ENCODE data around the gene BMPER.
A peak's percentile ranks its signal among the peaks of the same experiment; 100 is the strongest.
"Not testable (repeated sequence)": the region's sequence is repeated elsewhere in the genome, so short reads cannot be mapped to it uniquely, and the experiment has no call there.

The BMPER gene

DNA sequence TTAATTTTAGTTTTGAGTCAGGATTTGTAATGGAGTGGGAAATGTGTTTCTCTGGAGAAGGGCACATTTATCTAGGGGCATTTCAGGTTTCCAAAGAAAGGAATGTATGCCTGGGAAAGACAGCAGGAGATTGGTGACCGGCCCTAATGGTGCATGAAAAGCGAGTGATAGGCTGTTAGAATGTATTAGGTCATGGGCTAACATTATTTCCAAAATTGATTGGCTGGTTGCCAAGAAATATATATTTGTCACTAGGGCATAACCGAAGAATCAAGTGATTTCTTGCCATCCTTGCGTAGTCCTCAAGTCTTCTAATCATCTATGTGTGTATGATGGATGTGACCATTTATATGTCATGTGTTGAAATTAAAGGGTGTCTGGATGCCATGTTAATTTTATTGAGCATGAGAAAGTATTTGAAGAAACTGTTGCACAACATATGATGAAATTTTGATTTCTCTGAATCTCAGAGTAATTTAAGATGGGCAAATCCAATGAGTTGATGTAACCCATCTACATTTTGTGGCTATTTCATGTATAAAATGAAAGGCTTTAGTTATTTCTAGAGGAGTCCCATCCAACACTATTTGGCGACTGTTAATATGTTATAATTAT, 248.4 kb downstream of the BMPER start:
- DNase-seq: no peak

DNA sequence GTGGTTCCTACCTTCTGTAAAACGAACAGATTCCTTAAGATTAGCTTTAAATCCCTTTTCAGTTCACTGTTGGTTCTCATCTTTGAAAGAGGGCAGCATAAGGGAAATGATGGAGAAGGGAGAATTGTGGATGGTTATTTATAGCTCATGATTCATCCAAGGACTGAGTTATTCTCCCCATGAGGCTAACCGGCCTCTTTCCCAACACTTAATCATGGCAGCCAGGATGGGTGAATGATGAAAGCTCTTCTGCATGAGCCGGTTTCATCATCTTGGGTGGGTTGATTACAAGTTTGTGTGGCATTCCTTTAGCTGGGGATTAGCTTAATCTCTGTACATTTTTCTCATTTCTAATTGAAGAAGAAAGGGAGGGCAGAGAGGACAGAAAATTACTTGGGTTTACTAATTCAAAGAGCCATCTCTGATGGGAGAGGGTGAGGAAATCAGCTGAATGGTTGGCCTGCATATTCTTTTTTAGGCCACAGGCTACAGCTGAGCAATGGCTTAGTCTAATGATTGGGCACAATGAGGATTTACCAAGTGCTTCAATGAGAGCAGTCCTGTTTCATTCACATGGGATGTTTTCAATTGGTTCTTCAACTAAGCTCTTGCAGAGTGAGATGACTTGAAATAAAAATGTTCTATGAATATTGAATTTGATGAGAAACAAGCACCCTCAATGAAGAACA, 250.0 kb downstream of the BMPER start:
- no peak for DNase-seq

DNA sequence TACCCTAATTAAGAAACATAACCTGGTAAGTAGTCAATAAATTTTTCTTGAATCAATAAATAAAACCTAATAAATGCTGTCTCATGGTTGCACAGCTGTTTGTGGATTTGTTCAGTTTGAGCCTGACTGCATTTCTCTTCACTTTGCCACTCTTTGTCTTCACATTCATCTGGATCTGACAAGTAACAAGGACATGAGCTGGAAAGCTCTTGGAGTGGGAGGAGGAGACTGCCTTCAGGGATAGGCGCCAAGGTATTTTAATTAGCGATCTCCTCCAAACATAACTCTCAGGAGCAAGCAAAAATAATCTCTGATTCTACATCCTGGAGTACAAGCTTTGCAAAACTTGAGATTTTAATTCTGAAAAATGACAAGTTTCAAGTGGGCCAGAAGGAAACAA, 251.0 kb downstream of the BMPER start:
- DNase-seq: no peak

DNA sequence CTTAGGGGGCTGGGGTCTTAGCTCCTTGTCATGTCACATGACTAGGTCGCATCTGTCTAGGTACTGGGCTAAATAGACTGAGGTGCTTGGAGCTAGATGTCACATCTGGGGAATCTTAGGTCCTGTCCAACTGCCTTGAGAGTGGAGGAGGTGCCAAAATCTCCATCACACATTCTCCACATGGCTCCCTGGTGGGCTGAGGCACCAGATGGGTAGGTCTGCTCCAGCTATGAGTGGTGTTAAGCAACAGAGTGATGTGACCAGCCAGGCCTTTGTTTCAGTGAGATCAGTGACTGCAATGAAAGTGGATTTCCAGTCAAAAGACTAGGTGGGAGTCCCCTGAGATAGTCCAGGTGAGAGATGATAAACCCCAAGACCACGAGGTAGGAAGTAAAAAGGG, 251.8 kb downstream of the BMPER start:
- DNase-seq: no peak

DNA sequence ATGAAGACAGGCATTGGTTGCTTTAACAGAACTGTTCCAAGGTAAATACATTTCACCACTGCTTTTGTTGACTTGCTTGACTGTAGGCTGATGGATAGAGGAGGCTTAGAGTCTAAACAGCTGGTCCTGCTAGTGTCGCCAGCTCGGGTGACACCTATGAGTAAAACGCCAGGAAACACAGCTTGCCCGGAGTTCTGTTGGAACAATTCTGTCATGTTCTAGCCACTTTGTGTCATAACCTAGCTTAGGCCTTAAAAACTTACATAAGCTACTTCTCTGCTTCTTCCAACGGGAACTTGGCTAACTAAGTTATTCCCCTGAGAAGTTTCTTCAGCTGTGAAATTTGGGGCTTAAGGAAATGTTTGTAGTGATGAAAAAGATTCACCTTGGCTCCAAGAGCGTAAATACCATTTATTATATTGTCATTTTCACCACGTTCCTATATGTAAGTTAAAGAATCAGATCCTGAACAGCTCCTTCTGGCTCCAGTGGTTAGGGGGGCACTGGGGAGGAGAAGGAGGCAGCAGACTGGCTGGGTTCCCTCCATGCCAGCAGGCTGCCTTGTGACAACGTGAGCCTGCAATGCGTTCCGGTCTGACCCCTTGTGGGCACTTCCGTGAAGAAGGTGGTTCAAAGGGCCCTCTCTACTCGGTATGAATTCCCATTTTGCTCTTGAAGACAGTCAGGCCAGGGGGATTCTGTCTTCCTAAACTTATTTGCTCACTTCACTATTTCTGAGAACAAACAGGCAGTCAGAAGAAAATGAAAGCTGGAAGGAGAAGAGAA, 253.2 kb downstream of the BMPER start:
- DNase-seq: no peak

DNA sequence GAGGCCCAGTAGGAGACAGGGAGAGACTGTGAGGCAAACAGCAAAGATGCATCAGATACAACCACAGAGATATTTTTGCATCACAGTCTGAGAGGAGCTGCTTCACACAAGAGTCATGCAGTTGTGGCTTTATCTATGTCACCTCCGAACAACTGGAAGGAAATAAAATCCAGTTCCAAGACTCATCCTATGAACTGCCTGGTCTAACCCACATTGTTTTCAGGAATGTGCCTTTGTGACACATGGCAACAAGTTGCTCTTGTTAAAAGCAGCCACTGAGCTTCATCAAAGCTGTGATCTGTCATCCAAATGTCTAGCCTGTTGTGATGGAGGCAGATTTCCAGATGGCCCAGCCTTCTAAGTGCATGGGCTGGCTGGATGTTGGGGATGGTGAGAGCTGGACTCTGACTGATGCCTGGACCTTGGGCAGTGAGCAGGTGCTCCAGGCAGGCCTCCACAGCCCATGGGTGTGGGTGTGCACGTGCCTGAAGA, 255.0 kb downstream of the BMPER start:
- DNase-seq: no peak

DNA sequence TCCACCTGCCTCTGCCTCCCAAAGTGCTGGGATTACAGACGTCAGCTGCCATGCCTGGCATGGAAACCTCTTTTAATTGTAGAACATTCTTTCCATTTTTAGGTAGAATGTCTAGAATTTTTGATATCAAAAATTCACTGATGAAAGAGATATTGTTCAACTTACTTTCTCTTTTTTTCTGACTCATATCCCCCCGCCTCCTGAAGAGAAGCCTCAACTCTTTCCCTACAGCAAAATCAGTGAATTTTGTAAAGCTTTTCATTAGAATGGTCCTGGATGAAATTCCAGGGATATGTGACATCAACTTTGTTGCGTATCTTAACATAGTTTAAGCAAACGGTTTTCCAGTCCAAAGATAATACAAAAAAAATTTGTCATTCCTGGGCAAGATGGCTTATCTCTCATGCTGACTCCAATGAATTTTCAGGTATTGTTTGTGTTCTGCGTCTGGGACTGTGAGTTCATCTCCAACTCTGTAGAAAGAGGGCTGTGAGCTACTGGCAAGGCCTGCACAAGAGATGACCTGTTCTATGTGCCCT, 256.8 kb downstream of the BMPER start:
- DNase-seq: no peak

DNA sequence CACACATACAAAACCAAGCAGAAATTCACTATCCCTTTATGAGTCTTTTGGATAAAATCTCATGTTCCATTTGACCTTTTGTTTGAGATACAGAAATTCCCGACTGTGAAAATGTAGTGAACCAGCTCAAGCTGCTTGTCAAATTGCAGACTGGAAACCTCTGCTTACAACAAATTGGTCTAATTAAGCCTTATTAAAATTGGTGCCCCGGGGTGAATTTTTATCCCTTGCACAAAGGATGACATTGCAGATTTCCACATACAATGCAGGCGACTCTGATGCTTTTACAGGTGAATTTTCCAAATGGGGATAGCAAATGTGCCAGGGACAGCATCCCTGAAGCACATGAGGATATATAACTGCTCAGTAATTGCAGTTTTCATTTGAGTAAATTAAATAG, 257.3 kb downstream of the BMPER start:
- peak; percentile 82 for DNase-seq

DNA sequence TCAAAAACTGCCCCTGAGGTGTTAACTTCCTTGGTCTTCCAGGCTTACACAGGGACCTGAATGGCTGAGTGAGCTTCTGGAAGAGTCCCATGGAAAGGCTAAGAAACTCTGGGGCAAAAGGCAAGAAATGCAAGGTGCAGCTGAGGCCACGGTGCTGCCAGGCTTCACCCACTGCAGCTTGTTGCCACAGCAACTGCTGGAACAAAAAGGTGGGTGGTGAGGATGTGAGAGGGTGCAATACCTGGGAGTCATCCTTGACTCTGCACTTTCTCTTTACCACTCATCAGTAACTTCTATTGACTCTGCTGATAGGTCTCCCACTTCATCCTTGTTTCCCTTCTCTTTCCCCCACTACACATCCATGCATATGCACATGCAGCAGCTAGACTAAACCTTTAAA, 258.6 kb downstream of the BMPER start:
- DNase-seq: no peak

DNA sequence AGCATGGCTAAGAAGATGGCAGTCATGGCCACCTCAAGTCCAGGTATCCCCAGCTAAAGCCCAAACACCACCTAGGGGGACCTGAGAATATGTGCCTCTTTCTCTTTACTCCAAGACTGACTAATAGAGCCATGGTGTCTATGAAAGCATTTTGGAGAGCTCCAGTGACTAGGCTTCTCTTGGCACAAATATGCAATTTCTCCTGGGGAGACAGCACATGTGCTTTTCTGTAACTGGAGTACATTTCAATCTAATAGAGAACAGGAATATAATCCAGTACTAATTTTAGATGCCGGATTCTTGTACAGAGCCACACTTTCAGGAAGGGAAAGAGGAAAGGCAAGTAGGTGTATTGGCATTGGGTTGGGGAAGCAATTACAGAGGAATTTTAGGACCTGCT, 260.1 kb downstream of the BMPER start:
- DNase-seq: no peak

DNA sequence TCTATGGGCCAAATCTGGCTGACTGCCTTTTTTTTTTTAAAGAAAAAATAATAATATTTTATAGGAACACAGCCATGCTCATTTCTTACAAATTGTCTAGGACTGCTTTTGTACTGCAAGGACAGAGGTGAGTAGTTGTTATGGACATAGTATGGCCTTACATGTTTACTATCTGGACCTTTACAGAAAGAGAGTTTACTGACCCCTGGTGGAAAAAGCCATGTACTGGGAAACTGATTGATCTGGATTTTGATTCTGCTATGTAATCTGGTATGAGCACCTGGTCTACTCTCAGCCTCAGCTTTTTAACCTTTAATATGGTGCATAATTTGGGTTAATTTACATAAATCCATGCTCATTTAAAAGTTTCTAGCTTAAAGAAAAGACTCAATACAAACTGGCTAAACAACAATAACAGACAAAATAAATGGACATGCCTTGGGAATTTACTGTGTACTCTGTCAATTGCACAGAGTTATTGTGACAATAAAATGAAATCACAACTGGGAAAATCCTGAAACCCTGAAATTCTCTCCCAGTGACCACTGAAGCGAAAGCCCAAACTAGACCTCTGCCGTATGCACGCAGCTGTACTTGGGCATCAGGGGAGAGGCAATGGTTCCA, 260.7 kb downstream of the BMPER start:
- no peak for DNase-seq

DNA sequence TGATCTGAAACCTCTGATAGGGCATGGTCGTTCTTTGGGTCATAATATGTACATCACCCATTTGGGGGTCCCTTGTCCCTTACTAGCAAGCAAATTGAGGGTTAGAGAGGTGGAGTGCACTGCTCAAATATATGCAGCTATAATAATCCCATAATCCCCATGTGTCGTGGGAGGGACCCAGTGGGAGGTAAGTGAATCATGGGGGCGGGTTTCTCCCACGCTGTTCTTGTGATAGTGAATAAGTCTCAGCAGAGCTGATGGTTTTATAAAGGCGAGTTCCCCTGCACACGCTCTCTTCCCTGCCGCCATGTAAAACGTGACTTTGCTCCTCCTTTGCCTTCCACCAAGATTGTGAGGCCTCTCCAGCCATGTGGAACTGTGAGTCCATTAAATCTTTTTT, 262.7 kb downstream of the BMPER start:
- DNase-seq: no peak

DNA sequence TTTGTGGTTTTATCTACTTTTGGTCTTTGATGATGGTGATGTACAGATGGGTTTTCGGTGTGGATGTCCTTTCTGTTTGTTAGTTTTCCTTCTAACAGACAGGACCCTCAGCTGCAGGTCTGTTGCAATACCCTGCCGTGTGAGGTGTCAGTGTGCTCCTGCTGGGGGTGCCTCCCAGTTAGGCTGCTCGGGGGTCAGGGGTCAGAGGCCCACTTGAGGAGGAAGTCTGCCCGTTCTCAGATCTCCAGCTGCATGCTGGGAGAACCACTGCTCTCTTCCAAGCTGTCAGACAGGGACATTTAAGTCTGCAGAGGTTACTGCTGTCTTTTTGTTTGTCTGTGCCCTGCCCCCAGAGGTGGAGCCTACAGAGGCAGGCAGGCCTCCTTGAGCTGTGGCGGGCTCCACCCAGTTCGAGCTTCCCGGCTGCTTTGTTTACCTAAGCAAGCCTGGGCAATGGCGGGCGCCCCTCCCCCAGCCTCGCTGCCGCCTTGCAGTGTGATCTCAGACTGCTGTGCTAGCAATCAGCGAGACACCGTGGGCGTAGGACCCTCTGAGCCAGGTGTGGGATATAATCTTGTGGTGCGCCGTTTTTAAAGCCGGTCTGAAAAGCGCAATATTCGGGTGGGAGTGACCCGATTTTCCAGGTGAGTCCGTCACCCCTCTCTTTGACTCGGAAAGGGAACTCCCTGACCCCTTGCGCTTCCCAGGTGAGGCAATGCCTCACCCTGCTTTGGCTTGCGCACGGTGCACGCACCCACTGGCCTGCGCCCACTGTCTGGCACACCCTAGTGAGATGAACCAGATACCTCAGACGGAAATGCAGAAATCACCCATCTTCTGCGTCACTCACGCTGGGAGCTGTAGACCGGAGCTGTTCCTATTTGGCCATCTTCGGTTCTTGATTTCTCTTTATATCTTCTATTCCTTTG, 269.6 kb downstream of the BMPER start:
- DNase-seq: not testable (repeated sequence)

DNA sequence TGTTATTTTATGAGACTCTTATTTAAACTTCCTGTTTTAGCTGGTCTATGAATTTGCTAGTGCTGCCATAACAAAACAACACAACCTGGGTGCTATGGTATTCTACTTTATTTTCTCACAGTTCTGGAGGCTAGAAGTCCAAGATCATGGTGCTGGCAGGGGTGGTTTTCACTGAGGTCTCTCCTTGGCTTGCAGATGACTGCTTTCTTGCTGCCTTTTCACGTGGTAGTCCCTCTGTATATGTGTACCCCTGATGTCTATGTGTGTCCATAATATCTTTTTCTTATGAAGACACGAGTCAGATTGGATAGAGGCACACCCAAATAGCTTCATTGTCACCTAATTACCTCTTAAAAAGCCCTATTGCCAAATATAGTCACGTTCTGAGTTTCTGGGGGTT, 270.5 kb downstream of the BMPER start:
- no peak for DNase-seq

DNA sequence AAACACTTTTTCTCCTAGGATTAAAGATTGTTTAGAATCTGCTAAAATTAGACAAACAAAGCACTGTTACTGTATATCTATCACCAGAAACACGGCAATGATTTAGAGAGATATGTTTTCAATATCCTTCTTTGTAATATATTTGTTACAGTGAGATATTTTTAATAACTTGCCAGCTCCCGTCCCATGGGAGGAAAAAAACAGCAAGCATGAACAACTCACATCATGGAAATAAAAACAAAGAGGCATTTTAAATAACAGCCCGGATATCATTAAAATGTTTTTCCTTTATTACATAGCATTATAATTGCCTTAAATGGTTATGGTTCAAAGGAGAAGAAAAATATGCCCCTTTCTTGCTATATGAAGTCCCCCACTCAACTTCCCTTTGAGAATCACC, 272.1 kb downstream of the BMPER start:
- no peak for DNase-seq

DNA sequence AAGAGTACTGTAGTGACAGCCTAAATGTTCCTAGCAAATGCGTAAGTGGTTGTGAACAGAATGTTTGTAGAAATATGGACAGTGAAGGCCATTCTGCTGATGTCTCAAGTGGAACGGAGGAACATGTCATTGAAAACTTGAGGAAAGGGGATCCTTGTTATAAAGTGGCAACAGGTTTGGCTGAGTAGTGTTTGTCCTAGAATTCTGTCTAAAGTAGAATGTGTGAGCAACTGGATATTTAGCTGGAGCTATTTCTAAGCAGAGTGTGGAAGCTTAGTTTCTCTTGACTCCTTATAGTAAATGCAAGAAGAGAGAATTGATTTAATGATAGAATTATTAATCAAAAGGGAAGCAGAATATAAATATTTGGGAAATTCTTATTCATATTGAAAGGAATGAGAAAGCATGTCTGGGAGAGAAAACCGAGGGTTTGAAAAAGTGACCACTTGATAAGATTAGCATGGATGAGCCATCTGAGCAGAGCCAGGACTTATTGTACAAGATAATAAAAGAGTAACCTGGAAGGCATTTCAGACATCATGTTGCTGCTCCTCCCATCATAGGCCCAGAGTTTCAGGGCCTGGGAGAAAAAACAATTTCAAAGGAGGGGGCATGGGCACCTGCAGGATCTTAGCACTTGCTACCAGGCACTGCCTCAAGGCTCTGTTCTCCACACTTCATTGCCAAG, 276.1 kb downstream of the BMPER start:
- DNase-seq: no peak

DNA sequence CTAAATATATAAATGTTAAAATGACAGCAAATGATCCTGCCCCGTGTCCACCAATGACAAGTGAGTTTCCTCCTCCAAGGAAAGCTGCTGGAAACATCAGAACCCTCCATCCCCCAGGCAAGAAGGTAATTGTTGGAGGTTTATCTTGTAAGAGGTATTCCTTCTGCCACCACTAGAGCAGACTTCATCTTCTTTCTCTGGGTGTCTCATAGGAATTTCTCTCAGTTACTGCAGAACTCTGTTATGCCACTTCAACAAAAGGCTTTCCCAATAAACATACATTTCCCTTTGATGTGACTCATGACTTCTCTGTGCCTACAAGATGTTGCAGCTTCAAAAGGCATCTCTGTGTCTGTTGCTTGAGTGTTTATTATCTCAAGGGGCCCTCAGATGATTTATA, 279.1 kb downstream of the BMPER start:
- no peak for DNase-seq

DNA sequence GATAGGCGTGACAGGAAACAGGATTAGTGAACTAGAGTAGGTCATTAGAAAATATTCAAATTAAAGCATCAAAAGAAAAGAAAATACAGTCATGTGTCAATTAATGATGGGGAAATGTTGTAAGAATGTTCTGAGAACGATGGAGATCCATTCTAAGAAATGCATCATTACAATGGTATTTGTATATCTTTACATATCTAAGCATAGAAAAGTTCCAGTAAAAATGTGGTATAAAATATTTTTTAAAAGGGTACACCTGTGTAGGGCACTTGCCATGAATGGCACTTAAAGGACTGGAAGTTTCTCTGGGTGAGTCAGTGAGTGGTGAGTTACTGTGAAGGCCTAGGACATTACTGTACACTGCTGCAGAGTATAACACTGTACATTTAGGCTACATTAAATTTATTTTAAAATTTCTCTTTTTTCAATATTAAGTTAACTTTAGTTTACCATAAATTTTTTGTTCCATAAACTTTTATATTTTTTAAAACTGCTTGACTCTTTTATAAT, 282.5 kb downstream of the BMPER start:
- no peak for DNase-seq

DNA sequence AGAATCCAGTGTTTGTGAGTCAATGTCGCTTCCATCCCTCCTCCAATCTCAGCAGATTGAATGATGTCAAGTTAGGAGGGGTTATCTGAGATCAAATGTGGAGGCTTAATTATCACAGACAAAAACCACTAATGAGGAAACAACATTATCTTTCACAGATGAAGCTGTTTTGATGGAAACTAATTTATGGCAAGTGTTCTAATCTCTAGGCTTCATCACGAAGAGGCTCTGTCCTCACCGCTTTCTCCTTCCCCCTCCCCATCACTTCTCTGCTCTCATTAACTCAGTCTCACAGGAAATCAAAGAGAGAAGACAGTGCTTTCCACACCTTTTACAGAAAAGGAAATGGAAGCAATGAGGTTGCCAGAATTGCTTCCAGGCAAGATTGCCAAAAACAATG, 283.7 kb downstream of the BMPER start:
- no peak for DNase-seq

DNA sequence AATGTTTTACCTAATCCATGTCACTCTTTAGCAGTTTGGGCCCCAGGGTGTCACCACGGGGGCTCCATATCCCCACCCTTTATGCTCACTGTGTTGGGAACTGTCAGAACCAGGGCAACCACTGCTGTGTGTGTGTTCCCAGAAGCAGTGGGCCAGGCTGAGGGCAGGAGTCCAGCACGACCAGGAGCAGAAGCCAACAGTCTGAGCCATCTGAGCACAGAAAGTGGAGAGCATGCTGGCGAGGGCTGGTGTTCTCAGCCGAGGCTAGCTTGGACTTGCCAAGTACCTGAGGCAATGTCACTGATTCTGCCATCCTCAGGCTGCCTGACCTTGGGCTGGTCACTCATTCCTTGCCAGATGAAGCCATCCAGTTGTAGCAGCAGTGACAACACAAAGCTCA, 285.0 kb downstream of the BMPER start:
- no peak for DNase-seq

DNA sequence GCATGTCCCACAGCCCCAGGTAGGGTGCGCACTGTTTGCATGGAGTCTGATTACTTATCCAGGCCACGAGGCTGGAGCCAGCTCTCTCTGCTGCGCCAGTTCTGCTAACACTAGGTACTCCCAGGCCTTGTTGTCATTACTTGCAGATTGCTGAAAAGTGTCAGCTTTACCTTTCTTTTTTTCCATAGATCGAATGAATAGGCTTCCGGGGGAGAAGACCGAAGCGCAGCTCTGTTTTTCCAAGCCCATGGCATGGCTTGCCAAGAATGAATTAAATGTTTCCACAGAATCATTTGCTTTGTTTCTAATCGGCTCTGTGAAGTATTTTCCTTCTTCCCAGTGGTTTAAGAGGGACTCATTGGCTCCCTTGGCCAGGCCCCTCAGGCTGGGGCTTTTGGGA, 285.8 kb downstream of the BMPER start:
- no peak for DNase-seq
